IMR-90 (cell line): Measurements from ENCODE around the gene RIOK1.

Experiments used
- MAFK ChIP-seq: IDR thresholded peaks from 2 replicates; pipeline ENCODE4 v1.6.1; 2012; ENCODE audit warnings: low read depth, low read length, improper control_type of control experiment
- RAD21 ChIP-seq: IDR thresholded peaks from 2 replicates; pipeline ENCODE4 v1.6.1; 2012; ENCODE audit warnings: low read length, improper control_type of control experiment
- TF ChIP-seq, protein P1 (sequence below): conservative IDR thresholded peaks from 2 replicates; pipeline ENCODE4 v1.5.1; 2012; ENCODE audit warnings: mild to moderate bottlenecking, low read depth, low read length, improper control_type of control experiment

GRCh38 chr6:7389162-7389450 lies 502 bp upstream of the RIOK1 start:
- TF ChIP-seq, protein P1, sequence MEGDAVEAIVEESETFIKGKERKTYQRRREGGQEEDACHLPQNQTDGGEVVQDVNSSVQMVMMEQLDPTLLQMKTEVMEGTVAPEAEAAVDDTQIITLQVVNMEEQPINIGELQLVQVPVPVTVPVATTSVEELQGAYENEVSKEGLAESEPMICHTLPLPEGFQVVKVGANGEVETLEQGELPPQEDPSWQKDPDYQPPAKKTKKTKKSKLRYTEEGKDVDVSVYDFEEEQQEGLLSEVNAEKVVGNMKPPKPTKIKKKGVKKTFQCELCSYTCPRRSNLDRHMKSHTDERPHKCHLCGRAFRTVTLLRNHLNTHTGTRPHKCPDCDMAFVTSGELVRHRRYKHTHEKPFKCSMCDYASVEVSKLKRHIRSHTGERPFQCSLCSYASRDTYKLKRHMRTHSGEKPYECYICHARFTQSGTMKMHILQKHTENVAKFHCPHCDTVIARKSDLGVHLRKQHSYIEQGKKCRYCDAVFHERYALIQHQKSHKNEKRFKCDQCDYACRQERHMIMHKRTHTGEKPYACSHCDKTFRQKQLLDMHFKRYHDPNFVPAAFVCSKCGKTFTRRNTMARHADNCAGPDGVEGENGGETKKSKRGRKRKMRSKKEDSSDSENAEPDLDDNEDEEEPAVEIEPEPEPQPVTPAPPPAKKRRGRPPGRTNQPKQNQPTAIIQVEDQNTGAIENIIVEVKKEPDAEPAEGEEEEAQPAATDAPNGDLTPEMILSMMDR = no peak
- TF ChIP-seq MAFK (no peak), RAD21 (no peak; the same call in 1 of the 2 replicates)
